Left ventricle myocardium inferior (tissue), 1 donor: ENCODE measurements around the gene SCLY. TPM values are rescaled to one million over a fixed set of nuclear protein-coding genes. Genes with fewer than 3 reads are reported as not detected.

Experiments
- DNase-seq: peaks from one replicate; pipeline ENCODE4 v3.0.0-alpha.2; 2020
- H3K27ac ChIP-seq: fragments of 200-600 bp; replicated peaks from 2 replicates; pipeline ENCODE4 v1.8.0; 2021
- H3K27me3 ChIP-seq: fragments of 200-600 bp; 2 replicates; pipeline ENCODE4 v1.8.0; 2021; ENCODE audit warnings: low read depth
- H3K36me3 ChIP-seq: fragments of 200-600 bp; 2 replicates; pipeline ENCODE4 v1.8.0; 2021
- H3K4me1 ChIP-seq: fragments of 200-600 bp; 2 replicates; pipeline ENCODE4 v1.8.0; 2021
- H3K4me3 ChIP-seq: fragments of 200-600 bp; 2 replicates; pipeline ENCODE4 v1.8.0; 2021; ENCODE audit warnings: mild to moderate bottlenecking, moderate library complexity
- H3K9me3 ChIP-seq: fragments of 200-600 bp; replicated peaks from 2 replicates; pipeline ENCODE4 v1.8.0; 2021
- CTCF ChIP-seq: fragments of 200-600 bp; IDR thresholded peaks from 2 replicates; pipeline ENCODE4 v1.8.0; 2021; ENCODE audit warnings: antibody characterized with exemption, mild to moderate bottlenecking, borderline replicate concordance
- intact Hi-C: fragments of 100-400 bp; cut with micrococcal nuclease; formaldehyde crosslinking; loops from one replicate; pipeline ENCODE4 v1.11.0; 2022
- total RNA-seq: library from RNA; stranded (reverse); fragmentation: NEBNext Ultra II Directional; extraction: Animal tissue kit (Norgen Biotek cat#: 25700); gene quantifications from one replicate; pipeline ENCODE4 v1.2.1, GENCODE V29; 2021
- donor health status: DM: no; HTN: yes; CAD: no; lungs with severe emphysema.

Gene SCLY
- total RNA-seq, 1 donor from 2014 or later, result 10.9 TPM

DNA sequence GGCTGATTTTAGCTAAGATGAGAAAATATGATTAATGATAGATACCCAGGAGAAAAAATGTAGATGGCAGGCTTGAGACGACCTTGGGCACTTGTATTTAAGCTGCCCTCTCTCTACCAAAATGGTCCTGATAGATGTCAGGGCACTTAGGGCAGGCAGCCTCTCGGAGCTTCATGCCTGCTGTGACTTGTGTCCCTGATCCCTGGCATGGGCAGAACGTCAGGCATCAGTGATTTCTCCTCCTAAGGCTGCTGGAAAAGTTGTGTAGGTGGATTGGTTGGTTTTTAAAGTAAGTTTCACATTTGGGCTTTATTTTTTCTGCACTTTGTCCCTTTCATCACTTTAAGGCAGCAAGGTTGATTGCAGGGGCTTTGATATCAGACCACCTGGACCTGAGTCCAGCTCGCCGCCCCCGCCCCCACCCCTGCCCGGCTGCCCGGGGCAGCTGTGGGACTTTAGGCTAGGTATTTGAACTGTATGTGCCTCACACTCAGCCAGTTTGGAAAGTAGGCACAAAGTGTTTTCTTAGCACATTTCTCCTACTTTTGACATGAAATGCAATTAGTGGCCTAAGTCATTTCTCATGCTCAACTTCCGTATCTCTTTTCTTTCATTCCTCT lies 35.0 kb upstream of the SCLY start:
- no peaks in the 10 kb centered on the region for H3K27me3 ChIP-seq
- H3K9me3 ChIP-seq, result no peaks in the 10 kb centered on the region
- no peak overlapping the region for H3K27ac ChIP-seq
- H3K4me1 ChIP-seq, result peaks cover 10% of the 10 kb centered on the region
- peaks cover 48% of the 10 kb centered on the region for H3K36me3 ChIP-seq
- no peak for TF ChIP-seq CTCF
- no peak overlapping the region for H3K4me3 ChIP-seq
- no peak for DNase-seq
- intact Hi-C loops, result no loop called here

GRCh38 chr2:238027058-238027457 lies 33.7 kb upstream of the SCLY start:
- Histone ChIP-seq H3K27me3 (no peaks in the 10 kb centered on the region), H3K4me1 (peaks cover 6% of the 10 kb centered on the region), H3K36me3 (peaks cover 49% of the 10 kb centered on the region), H3K4me3 (no peak overlapping the region), H3K27ac (no peak overlapping the region), H3K9me3 (no peaks in the 10 kb centered on the region)
- no peak for DNase-seq
- intact Hi-C loops, result no loop called here
- no peak for TF ChIP-seq CTCF

DNA sequence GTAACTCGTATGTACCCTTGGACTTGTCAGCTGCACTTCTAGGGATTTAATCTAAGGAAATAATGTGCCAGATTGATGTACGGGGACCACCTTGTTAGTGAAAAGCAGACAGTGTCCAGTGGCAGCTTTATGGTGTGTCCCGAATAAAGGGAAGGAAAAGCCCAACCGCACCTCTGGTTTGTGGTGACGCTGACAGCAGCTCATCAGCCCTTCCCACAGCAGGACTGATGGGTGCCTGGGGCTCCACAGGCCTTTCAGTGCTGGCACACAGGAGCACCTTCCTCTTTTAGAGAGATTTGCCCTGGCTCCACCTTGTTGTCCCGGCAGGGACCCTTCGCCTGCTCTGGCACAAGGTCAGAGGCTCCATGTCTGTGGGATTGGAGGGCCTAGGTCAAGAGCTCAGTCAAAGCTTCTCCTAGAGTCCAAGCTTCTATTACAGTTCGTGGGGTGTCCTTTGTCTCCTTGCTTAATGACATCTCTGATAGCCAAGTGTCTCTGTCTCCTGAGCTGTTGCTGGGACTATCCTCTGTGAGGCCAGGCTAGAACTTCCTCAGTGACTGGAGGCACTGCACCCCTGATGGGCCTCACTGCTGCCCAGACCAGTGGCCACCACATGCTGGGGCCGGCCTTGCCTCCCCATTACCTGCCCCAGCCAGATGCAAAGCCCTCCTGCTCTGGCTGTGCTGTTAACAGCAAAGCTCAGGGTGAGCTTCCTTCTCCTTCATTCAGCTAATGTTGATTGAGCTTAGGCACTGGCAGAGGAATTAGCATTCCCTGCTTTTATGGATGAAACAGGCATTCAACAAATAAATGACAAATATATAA lies 33.0 kb upstream of the SCLY start:
- Histone ChIP-seq H3K9me3 (no peaks in the 10 kb centered on the region), H3K4me1 (peaks cover 6% of the 10 kb centered on the region), H3K36me3 (peaks cover 57% of the 10 kb centered on the region), H3K4me3 (no peak overlapping the region), H3K27ac (no peak overlapping the region), H3K27me3 (no peaks in the 10 kb centered on the region)
- no peak for TF ChIP-seq CTCF
- DNase-seq, result no peak
- intact Hi-C loops, result no loop called here

- Histone ChIP-seq H3K4me3 (no peak overlapping the region), H3K9me3 (no peaks in the 10 kb centered on the region), H3K36me3 (peaks cover 69% of the 10 kb centered on the region), H3K27ac (no peak overlapping the region), H3K27me3 (no peaks in the 10 kb centered on the region), H3K4me1 (no peaks in the 10 kb centered on the region)
- no peak for DNase-seq
- no peak for TF ChIP-seq CTCF
- intact Hi-C loops, result no loop called here
These were observed 30.9 kb upstream of the SCLY start for GRCh38 chr2:238029853-238030252.

- Histone ChIP-seq H3K27ac (no peak overlapping the region), H3K4me3 (no peak overlapping the region), H3K27me3 (no peaks in the 10 kb centered on the region), H3K4me1 (no peaks in the 10 kb centered on the region), H3K36me3 (peaks cover 69% of the 10 kb centered on the region), H3K9me3 (no peaks in the 10 kb centered on the region)
- no peak for DNase-seq
- TF ChIP-seq CTCF, result no peak
- intact Hi-C loops, result no loop called here
These were observed 30.2 kb upstream of the SCLY start for GRCh38 chr2:238030422-238031155.
